B cell (primary cell): ENCODE data around the gene SEZ6L2. TPM values are rescaled to one million over a fixed set of nuclear protein-coding genes. Genes with fewer than 3 reads are reported as not detected.

ENCODE experiments used
- ATAC-seq: fragments of 200-7000 bp; cut with Tn5 transposase; one replicate; pipeline ENCODE4 v1.10.0; 2021; ENCODE audit warnings: low read depth, mild to moderate bottlenecking, moderate number of reproducible peaks, moderate library complexity
- CTCF ChIA-PET: fragments of 350-600 bp; sonication (Branson Sonifier 250); formaldehyde crosslinking; loops from one replicate; lab custom pipeline; 2021; ENCODE audit warnings: antibody characterized with exemption, inconsistent platforms; lab: Charles Lee
- POLR2A ChIA-PET: fragments of 350-600 bp; sonication (Branson Sonifier 250); formaldehyde crosslinking; loops from one replicate; lab custom pipeline; 2021; ENCODE audit warnings: antibody characterized with exemption; lab: Charles Lee
- DNase-seq: peaks from one replicate; pipeline ENCODE4 v3.0.0; 2013
- H2AFZ ChIP-seq: 2 replicates; pipeline ENCODE4 v1.6.1; 2012; ENCODE audit warnings: mild to moderate bottlenecking, low read depth, low read length; ENCODE audit not compliant: insufficient read depth, poor library complexity, severe bottlenecking
- H3K27ac ChIP-seq, 2 donors: 1 replicate in 1 of 2; 2 replicates in 1 of 2; pipeline ENCODE4 v1.5.1; 2012 to 2013; ENCODE audit warnings: low read length in 2 of 2, mild to moderate bottlenecking in 2 of 2, moderate library complexity in 1 of 2
- H3K27me3 ChIP-seq, 4 experiments: fragments of 200-600 bp in 1 of 4; sonication (generic) in 1 of 4; replicated peaks in 1 of 4; 1 replicate in 2 of 4; 2 replicates in 2 of 4; pipeline versions ENCODE4 v1.6.1 to v1.7.0; 2013 to 2016; ENCODE audit warnings: low read length in 3 of 4, mild to moderate bottlenecking in 2 of 4, mixed read lengths in 1 of 4, moderate library complexity in 1 of 4; ENCODE audit not compliant: insufficient read depth in 4 of 4, control insufficient read depth in 3 of 4; ENCODE audit errors: control extremely low read depth in 1 of 4
- H3K36me3 ChIP-seq, 2 experiments: replicated peaks in 1 of 2; 1 replicate in 1 of 2; 2 replicates in 1 of 2; pipeline versions ENCODE4 v1.6.1 to v1.7.1; 2013; ENCODE audit warnings: low read length in 1 of 2; ENCODE audit not compliant: insufficient read depth in 2 of 2, control insufficient read depth in 1 of 2; ENCODE audit errors: control extremely low read depth in 1 of 2, extremely low read depth in 1 of 2
- H3K4me1 ChIP-seq, 2 donors: fragments of 200-600 bp in 1 of 2; sonication (generic) in 1 of 2; 1 replicate in 1 of 2; 2 replicates in 1 of 2; pipeline versions ENCODE4 v1.5.1 to v1.6.1; 2013 to 2017; ENCODE audit warnings: low read length in 2 of 2; ENCODE audit not compliant: control insufficient read depth in 2 of 2, insufficient read depth in 2 of 2
- H3K4me2 ChIP-seq: replicated peaks from 2 replicates; pipeline ENCODE3; 2012; ENCODE audit warnings: mild to moderate bottlenecking, low read depth, low read length; ENCODE audit not compliant: poor library complexity, severe bottlenecking
- H3K4me3 ChIP-seq, 5 experiments: fragments of 200-600 bp in 1 of 5; sonication (generic) in 1 of 5; 1 replicate in 3 of 5; 2 replicates in 2 of 5; pipeline versions ENCODE4 v1.5.1 to v1.7.0; 2011 to 2016; ENCODE audit warnings: low read length in 4 of 5, mild to moderate bottlenecking in 4 of 5, low read depth in 2 of 5, control low read depth in 1 of 5, moderate library complexity in 1 of 5; ENCODE audit not compliant: insufficient read depth in 1 of 5; ENCODE audit errors: control extremely low read depth in 1 of 5, extremely low read depth in 1 of 5
- H3K79me2 ChIP-seq: fragments of 200-600 bp; sonication (generic); one replicate; pipeline ENCODE4 v1.6.0; 2016; ENCODE audit warnings: low read length; ENCODE audit not compliant: control insufficient read depth, insufficient read depth
- H3K9ac ChIP-seq: fragments of 200-600 bp; sonication (generic); 2 replicates; pipeline ENCODE4 v1.6.1; 2017; ENCODE audit warnings: mild to moderate bottlenecking, low read length, moderate library complexity
- H3K9me3 ChIP-seq, 3 donors: one replicate each; pipeline versions ENCODE4 v1.6.1 to v1.7.1; 2013; ENCODE audit warnings: low read length in 2 of 3; ENCODE audit not compliant: control insufficient read depth in 2 of 3, insufficient read depth in 1 of 3; ENCODE audit errors: control extremely low read depth in 1 of 3
- H4K20me1 ChIP-seq: 2 replicates; pipeline ENCODE4 v1.6.0; 2012; ENCODE audit warnings: mild to moderate bottlenecking, low read length; ENCODE audit not compliant: insufficient read depth, control insufficient read depth, poor library complexity, severe bottlenecking
- H3K27ac Mint-ChIP-seq: one replicate; pipeline ENCODE4 v1.8.0; 2021; ENCODE audit warnings: mixed read lengths
- H3K27me3 Mint-ChIP-seq: one replicate; pipeline ENCODE4 v1.8.0; 2021; ENCODE audit warnings: mixed read lengths
- H3K4me1 Mint-ChIP-seq: one replicate; pipeline ENCODE4 v1.8.0; 2021; ENCODE audit warnings: mixed read lengths
- H3K4me3 Mint-ChIP-seq: one replicate; pipeline ENCODE4 v1.8.0; 2021; ENCODE audit warnings: mixed read lengths
- H3K9me3 Mint-ChIP-seq: one replicate; pipeline ENCODE4 v1.8.0; 2022; ENCODE audit warnings: mixed read lengths; ENCODE audit not compliant: insufficient read depth
- CTCF ChIP-seq: fragments of 200-600 bp; IDR thresholded peaks from one replicate; pipeline ENCODE4 v1.8.0; 2022; ENCODE audit warnings: antibody characterized with exemption, mild to moderate bottlenecking
- EZH2 ChIP-seq: IDR thresholded peaks from 2 replicates; pipeline ENCODE4 v1.6.1; 2012; ENCODE audit warnings: borderline replicate concordance, low read depth, mild to moderate bottlenecking, moderate library complexity, low read length; ENCODE audit not compliant: insufficient read depth, poor library complexity, severe bottlenecking
- WGBS: methylation state at CpG from one replicate; pipeline ENCODE4 v1.1.5; 2013; ENCODE audit warnings: missing lambda C conversion rate; ENCODE audit not compliant: insufficient coverage; 5-methylcytosine and 5-hydroxymethylcytosine counted together
- intact Hi-C: fragments of 100-400 bp; cut with micrococcal nuclease; formaldehyde crosslinking; loops from one replicate; pipeline ENCODE4 v1.10.0; 2022
- polyA plus RNA-seq: library from polyadenylated mRNA; depleted of rRNA; stranded (reverse); fragments of >200 nt; gene quantifications from 2 replicates; pipeline ENCODE4 v1.2.3, GENCODE V29; 2012
- total RNA-seq, 2 donors: library from RNA; stranded (reverse); fragments of 120-200 nt in 1 of 2; gene quantifications; 1 replicate in 1 of 2; 2 replicates in 1 of 2; pipeline versions ENCODE4 v1.2.3 to v1.2.4, GENCODE V29; 2013 to 2022

SEZ6L2 gene
- total and polyA plus RNA-seq, 2 donors (not counting 1 experiment from before 2014, with no cell fraction given), result 0.10 TPM; not detected in 1

GRCh38 chr16:29903590-29903989, 4.2 kb upstream of the SEZ6L2 start:
- no peak overlapping the region for H3K27ac ChIP-seq
- CTCF ChIA-PET, result no interaction called here
- H3K27me3 Mint-ChIP-seq, result peaks cover 10% of the 10 kb centered on the region
- no peak for TF ChIP-seq CTCF
- no peak for TF ChIP-seq EZH2
- H3K36me3 ChIP-seq, result peaks cover 0 to 2% of the 10 kb centered on the region in 2 experiments
- H3K79me2 ChIP-seq, result no peaks in the 10 kb centered on the region
- H4K20me1 ChIP-seq, result no peaks in the 10 kb centered on the region
- H3K4me2 ChIP-seq, result no peak overlapping the region
- no peaks in the 10 kb centered on the region for H3K9me3 Mint-ChIP-seq
- 53% methylated on average over 4 of the region's 4 CpGs for WGBS
- POLR2A ChIA-PET, result no interaction called here
- H3K9ac ChIP-seq, result no peak overlapping the region
- H3K27me3 ChIP-seq, result peaks cover 0 to 23% (median 11%) of the 10 kb centered on the region in 4 experiments
- DNase-seq (no peak), ATAC-seq (no peak)
- H3K4me1 Mint-ChIP-seq, result peaks cover 3% of the 10 kb centered on the region
- H3K4me3 Mint-ChIP-seq, result no peak overlapping the region
- H3K27ac Mint-ChIP-seq, result no peak overlapping the region
- intact Hi-C loops, result loop anchor here (10.0 kb wide), 1 partner anchor 209 kb away; no protein-coding TSS in a partner anchor
- H3K9me3 ChIP-seq, result peaks cover 0 to 11% (median 0%) of the 10 kb centered on the region in 3 donors
- no peak overlapping the region for H2AFZ ChIP-seq
- no peak overlapping the region for H3K4me3 ChIP-seq
- H3K4me1 ChIP-seq, result peaks cover 12 to 15% of the 10 kb centered on the region in 2 donors

- Mint-ChIP-seq H3K4me3 (peak overlapping the region; percentile 29), H3K4me1 (peaks cover 3% of the 10 kb centered on the region), H3K9me3 (no peaks in the 10 kb centered on the region), H3K27ac (no peak overlapping the region), H3K27me3 (peaks cover 27% of the 10 kb centered on the region)
- Histone ChIP-seq H3K79me2 (no peaks in the 10 kb centered on the region), H2AFZ (no peak overlapping the region), H3K4me1 (peaks cover 15 to 22% of the 10 kb centered on the region in 2 donors), H3K4me3 (no peak overlapping the region), H3K9me3 (peaks cover 0 to 22% (median 0%) of the 10 kb centered on the region in 3 donors), H3K27me3 (peaks cover 0 to 40% (median 25%) of the 10 kb centered on the region in 4 experiments), H3K27ac (no peak overlapping the region), H3K36me3 (no peaks in the 10 kb centered on the region), H3K4me2 (no peak overlapping the region), H4K20me1 (no peaks in the 10 kb centered on the region), H3K9ac (no peak overlapping the region)
- ChIA-PET CTCF (no interaction called here), POLR2A (no interaction called here)
- TF ChIP-seq EZH2 (no peak), CTCF (no peak)
- intact Hi-C loops, result loop anchor here (10.0 kb wide), 1 partner anchor 207 kb away; no protein-coding TSS in a partner anchor
- ATAC-seq (no peak), DNase-seq (no peak)
- WGBS, result 92% methylated on average over 19 of the region's 19 CpGs
Measured at GRCh38 chr16:29901607-29901945, 2.2 kb upstream of the SEZ6L2 start.
